ENCODE measurements around the gene MGP.

MGP gene

DNA sequence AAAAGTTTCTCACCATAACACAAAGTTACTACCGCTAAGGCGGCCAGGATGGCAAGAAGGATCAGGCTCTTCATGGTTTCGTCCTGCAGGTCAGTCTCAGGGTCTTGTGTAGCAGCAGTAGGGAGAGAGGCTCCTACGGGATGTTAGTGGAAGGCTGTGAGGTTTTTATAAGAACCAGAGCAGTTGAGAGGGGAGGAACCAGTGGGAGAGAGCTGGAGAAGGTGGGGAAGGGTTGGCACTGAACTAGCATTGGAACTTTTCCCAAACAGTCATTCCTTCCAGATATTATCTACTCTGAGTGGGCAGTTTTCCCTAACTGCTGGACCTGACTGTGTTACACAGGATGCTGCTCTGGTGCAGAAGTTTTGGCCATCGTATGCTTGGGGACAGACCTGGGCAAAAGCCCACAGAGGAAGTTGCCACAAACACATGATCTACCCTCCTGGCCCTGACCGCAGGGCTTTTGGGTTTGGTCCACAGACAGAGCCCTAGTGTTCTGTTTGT is at the start of gene MGP:
MGP (minus strand) TSS at position 137 of the 504 bp plus-strand sequence; CDS start at position 74, 63 bp downstream.
- DNase-seq (ENCODE audit: low read depth, low spot score): peak; percentile 79

DNA sequence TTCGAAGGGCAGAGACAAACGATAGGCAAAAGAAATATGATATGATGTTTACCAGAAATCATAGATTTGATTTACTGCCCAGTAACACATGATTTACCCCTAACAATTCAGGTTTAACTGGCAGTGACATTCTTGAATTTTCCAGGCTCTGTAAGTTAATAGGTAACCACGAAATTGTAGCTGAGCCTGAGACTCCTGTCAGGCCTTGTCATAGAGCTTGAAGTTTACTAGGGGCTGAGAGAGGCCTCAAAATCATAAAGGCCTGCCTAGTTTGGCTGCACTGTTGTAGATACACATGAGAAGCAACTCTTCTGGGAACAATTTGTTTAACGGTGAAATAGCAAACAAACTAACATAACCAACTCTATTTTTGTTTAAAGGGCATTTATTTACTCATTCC is 49.4 kb upstream of the MGP start:
- no peak for DNase-seq (ENCODE audit: low read depth, low spot score)

DNA sequence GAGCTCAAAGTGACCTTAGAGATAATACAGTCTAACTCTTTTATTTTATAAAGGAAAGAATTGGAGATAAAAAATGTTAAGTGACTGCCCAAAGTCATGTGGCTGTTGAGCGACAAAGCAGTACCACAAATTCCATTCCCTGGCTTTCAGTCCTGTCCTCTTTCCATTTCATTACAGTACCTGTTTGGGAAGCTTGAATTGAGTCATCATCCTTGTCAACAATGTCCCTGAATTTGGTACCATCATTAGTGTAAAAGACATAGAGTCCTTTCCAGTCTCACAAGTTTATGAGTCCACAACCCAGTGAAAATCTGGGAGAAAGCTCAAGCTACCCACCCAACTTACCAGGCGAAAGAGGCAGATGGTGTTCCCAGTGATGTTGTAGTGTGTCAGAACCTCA is 48.9 kb upstream of the MGP start:
- no peak for DNase-seq (ENCODE audit: low read depth, low spot score)

DNA sequence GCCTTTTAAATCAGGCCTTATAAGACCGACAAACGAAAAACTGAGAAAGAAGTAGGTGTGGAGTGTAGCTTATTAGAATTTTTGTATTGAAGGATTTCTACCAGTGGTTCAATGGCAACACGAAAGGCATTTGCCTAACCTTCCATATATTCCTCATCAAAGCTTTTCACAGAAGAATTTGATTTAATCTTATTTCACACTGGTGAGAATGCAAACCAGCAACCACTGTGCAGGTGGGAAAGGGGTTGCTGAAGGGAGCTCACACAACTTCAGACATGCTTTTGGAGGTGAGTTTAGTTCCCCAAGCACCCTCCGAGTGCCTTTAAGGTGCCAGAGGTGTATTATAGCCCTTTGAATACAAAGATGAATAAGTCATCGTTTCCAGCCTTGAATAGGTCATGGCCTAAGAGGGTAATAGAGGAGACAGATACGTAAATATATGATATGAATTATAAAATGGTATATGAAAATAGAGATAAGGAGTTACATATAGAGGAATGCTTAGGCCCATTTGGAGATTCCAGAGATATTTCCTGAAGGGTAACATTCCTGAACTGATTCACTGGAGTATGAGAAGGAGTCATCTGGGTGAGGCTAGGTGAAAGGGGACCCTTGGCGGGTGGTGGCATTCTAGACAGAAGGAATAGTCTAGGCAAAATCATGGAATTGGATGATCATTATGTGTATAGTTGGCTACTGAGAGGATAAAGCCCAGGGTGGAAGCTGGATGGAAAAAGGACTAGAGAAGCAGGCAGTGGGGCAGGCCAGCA is 46.3 kb upstream of the MGP start:
- DNase-seq (ENCODE audit: low read depth, low spot score): no peak

DNA sequence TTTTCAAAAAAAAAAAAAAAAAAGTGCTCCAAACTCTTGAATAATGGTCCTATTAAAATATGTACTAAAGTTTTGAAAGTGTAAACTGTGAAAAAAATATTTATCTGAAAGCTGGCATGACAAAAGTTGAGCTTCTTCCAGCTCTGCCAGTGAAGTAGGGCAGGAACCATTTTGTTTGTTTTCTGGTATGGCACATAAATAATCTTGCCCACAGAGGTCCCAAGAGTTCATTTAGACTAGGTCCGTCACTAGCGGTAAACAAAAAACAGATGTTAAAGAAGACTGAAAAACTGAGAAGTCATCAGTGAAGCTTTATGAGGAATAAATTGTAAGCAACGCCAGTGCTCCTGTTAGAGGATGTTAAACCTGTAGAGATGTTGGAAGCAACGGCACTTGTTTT is 45.7 kb upstream of the MGP start:
- no peak for DNase-seq (ENCODE audit: low read depth, low spot score)

DNA sequence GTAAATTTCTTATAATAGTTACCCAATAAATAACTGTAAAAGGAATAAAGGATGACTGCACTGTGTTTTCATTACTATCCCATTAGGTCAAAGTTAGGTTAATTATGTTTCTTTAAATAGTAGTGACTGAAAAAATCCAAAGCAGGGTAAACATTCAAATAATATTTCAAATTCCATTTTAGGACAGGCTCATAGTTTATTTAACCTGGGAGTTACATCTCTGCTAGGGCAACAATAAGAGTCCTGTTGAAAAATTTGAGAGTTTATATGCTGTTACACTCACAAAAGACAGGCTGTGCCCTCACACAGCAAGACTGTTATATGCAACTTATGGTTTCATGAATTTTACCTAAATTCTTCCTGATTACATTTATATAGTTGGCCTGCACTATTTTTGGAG is 44.6 kb upstream of the MGP start:
- no peak for DNase-seq (ENCODE audit: low read depth, low spot score)

DNA sequence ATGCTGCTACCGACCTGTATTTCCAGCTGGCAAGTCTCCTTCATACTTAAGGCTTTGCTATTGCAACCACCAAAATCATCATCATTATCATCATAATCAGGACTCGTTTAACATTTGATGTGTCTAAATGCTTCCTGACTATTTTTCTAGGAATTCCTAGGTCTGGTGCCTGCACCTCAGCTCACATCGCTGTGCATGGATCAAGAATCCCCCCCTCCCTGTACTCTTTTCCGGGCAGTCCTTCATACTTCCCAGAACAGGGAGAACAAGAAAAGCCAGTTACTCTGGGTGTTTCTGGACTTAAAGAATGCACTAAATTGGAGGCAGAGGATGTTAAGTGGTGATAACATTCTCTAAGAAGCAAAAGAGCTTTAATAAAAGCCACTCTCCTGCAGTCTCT is 43.3 kb upstream of the MGP start:
- peak; percentile 28 for DNase-seq (ENCODE audit: low read depth, low spot score)

DNA sequence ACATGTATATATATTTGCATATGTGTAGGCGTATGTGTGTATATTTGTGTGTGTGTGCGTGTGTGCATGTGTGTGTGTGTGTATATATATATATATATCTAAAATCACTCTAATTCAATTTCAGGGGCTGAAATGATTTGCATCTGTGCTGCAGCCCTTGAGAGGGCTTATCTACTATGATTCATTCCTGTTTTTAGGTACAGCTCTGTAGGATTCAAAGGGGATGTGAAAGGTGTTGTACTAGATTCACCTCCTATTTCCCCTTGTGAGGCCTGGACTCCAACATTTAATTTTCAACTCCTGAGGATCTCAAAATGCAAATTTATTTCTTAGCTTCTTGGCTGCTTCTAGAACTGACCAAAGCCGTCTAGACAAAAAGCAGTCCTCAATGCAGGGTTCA is 41.6 kb upstream of the MGP start:
- DNase-seq (ENCODE audit: low read depth, low spot score): no peak

DNA sequence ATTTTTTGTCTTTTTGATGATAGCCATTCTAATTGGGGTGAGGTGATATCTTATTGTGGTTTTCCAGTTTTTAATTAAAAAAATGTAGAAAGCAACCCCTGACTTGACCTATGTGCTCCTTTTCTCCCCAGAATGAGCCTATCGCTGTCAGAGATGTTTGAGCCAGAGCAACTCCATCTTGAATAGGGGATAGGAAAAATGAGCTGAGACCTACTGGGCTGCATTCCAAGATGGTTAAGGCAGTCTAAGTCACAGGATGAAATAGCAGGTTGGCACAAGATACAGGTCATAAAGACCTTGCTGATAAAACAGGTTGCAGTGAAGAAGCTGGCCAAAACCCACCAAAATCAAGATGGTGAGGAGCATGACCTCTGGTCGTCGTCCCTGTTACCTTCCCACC is 38.9 kb upstream of the MGP start:
- no peak for DNase-seq (ENCODE audit: low read depth, low spot score)

DNA sequence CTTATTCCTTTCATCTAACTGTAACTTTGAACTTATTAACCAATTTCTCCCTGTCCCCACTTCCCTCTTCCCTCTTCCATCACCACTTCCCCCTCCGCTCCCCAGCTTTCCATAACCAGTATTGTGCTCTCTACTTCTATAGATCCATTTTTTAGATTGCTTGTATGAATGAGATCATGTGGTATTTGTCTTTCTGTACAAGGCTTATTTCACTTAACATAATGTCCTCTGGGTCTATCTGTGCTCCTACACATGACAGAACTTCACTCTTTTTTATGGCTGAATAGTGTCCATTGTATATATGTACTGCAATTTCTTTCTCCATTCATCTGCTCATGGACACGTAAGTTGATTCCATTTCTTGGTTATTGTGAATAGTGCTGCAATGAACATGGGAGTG is 38.3 kb upstream of the MGP start:
- DNase-seq (ENCODE audit: low read depth, low spot score): no peak

DNA sequence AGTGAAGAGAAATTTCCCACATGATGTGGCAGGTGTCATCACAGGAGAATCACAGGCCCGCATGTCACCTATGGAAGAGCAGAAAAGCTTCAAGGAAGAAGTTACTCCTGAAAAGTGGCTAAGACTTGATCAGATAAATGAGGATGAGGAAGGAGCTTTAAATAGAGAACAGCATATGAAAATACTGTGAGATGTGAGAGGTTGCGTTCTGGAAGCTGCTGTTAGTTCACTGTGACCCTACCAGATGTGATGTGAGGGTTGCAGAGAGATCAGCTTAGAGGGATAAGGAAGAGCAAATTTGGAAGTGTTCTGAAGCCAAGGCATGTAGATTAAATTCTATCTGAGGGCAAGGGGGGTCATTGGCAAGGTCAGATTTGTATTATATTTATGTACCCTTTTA is 35.6 kb upstream of the MGP start:
- no peak for DNase-seq (ENCODE audit: low read depth, low spot score)

DNA sequence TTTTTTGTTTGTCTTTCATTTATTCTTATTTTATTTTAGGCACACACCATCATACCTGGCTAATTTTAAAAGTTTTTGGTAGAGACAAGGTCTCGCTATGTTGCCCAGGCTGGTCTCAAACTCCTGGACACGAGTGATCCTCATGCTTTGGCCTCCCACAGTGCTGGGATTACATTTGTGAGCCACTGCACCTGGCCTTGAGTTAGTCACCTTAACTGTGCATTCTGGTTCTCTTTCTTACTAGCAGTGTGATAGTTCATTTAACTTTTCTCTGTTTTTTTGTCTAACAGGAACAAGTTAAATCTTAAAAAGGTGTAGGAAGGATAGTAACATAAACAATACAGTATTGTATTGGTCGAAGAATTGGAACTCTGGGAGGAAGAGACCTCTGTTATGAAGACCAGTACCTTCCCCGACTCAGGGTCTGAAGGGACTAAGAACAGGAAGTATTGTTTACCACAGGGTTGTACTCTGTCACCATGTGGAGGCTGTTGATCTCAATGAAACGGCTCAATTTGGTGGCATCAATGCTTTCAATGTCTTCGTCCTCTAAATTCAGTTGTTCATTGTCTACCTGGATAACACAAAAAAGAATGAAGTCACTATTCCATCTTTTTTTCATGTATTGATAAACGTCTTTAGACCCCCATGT is 34.9 kb upstream of the MGP start:
- DNase-seq (ENCODE audit: low read depth, low spot score): no peak

DNA sequence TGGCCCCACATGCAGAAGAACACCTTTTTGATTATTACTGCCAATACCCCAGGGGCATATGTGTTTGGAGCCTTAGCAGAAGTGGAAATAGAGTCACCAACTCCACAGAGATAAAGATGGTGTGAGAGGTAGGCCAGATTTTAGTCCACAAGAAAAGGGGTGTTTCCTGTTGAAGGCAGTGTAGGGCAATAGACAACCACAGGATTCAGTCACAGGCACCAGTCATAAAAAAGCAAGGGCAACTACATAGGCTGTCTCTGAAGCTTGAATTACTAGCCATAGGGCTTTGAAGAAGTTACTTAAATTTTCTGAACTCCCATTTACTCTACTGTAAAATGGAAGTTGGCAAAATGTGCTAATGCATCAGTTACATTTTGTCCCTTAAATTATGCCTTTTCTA is 33.8 kb upstream of the MGP start:
- DNase-seq (ENCODE audit: low read depth, low spot score): no peak

DNA sequence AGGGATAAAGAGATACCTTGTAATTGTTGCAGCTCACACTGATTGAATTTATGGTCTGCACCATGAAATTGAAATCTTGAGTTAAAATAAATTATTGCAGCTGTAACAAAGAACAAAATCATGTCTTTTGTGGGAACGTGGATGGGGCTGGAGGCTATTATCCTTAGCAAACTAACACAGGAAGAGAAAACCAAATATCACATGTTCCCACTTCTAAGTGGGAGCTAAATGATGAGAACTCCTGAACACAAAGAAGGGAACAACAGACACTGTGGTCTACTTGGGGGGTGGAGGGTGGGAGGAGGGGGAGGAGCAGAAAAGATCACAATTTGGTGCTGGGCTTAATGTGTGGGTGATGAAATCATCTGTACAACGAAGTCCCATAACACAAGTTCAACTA is 30.1 kb upstream of the MGP start:
- DNase-seq (ENCODE audit: low read depth, low spot score): no peak

DNA sequence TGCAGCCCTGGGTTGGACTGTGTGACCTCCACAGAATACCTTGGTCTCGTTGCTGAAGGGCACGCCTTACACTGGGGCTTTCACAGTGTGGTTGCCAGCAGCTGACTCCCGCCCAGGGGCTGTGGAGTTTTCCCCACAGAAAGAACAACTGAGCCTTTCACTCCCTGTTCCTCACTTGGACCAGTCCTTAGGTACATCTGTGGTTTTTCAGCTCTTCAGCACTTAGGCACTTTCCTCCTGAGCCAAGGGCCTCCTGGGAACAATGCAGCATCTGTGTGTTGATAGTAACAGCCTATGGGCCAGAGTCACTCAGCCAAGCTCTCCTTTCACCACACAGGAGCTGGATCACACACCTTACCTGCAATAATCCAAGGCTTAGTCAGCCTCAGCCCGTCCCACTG is 27.7 kb upstream of the MGP start:
- peak; percentile 33 for DNase-seq (ENCODE audit: low read depth, low spot score)

DNA sequence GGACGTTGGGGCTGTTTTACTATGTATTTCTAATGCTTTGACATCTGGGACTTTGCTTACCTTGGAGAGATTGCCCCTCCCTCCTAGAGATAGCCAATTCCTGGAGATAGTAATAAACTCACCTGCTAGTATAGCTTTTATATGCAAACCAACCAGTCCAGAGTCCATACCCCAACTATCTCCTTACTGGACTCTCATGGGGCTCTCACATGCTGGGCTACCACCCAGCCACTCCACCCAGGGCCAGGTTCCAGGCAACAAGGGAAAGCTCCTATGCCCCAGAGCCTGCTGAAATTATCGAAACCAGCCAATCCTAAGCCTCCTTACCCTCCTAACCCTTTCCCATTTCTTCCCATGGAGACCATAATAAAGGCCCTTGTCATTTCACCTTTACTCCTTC is 25.5 kb upstream of the MGP start:
- DNase-seq (ENCODE audit: low read depth, low spot score): no peak

DNA sequence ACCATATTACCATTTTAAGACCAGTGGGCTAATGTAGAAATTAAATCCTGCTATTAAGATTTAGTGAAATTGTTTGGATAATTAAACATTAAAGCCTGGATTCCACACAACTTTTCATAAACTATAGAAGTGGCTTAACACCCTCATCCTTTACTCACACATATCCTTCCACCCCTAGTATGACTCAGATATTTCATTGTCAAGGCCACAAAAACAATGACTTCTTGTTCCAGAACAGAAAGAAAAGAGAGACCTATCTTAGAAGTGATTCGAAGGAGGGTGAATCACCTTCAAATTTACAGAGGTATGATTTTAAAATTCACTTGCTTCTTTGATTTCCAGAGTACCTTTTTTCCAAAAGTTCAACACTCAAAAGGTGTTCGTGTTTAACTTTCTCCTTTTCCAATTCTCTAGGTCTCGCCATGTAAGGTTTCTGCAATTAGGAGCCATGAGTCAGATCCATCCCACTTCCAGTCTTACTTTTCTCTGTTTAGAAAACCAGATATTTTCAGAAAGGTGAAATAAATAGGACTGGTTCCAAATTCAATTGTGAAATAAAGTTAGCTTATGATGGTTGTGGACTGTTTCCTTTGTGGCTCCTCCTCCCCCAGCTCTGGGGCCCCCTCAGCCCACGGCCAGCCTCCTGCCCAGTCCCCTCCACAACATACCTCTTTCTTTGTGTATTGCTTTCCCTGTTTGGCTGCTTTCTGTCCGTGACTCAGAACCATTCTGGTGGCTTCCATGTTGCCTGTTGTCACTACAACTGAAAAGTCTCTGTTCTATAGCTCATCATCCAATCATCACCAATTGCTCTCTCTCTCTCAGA is 24.6 kb upstream of the MGP start:
- peak; percentile 32 for DNase-seq (ENCODE audit: low read depth, low spot score)

DNA sequence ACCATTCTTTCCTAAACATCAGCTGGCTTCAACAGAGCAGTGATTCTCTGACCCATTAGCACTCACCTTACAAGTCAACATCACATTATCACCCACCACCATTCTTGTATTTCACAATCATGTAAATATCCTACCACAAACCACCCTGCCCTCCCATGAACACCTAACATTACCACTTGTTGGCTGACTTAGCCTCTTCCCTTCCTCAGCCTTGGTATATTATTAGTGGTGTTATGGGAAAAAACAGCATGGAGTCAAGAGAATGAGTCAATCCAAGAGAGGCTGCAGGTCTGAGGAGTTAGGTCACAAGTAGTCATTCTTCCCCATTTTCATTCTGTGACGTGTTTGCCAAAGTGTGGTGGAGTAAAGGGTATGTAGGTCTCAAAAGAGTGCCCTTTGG is 22.3 kb upstream of the MGP start:
- no peak for DNase-seq (ENCODE audit: low read depth, low spot score)

DNA sequence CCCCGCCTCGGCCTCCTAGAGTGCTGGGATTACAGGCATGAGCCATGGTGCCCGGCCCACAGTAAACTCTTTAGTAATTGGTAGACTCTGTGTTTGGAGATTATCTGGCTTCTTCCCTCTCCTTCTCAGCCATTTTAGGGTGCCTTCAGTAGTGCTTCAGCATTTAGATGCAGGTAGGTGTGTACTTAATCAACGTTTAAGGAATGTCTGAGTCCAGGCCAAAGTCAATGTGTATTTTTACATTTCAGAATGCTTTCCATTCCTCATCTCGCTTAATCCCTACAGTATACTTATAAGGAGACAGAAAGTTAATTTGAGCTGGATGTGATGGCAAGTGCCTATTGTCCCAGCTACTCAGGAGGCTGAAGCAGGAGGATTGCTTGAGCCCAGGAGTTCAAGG is 20.5 kb upstream of the MGP start:
- no peak for DNase-seq (ENCODE audit: low read depth, low spot score)

DNA sequence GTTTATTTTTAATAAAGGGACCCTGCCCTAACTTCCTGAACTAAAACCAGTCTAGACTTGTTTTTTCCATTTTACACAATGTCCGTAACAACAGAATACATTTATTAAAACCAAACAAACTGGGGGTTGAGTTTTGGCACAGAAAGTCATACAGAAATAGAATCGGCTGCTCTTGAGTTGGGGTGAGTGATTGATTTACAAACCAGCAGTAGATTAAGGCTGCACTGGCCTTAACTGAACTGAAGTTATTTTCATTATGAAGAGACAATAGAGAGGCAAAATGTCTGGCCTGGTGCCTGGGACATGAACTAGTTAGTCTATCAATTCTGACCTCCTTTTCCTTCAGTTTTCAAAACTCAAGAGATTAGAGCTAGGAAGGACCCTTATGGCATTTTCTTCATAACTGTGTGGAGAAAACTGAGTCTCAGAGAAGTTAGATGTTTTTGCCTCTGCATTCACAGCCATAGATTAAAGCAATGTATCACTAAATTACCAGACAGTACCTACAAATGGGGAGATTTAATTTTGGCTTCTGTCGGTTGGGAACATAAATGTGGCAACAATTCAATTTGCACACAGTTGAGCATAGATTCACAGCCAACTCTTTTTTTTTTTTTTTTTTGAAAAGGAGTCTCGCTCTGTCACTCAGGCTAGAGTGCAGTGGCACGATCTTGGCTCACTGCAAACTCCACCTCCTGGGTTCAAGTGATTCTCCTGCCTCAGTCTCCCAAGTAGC is 19.8 kb upstream of the MGP start:
- DNase-seq (ENCODE audit: low read depth, low spot score): no peak

DNA sequence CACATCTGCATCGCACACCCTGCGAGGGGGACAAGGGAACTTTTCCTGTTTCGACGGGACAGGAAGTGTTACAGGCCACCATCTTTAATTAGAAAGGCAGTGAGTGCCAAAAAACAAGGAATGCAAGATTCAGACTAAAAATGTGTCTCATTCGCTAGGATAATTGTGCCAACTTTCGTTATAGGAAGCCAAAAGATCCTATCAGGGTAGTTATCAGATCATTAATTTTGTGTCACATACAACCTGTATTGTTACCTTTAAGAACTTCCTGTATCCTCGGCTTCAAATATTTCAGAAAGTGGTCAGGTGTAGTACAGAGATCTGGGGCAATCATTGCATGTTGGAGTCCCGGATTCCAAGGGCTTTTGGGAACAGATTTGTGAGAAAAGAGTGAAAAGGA is 19.2 kb upstream of the MGP start:
- no peak for DNase-seq (ENCODE audit: low read depth, low spot score)

Measured in astrocyte of the hippocampus (primary cell).